Lower leg skin (tissue), 4 donors: ENCODE results near the gene C4orf50. TPM values are rescaled to one million over a fixed set of nuclear protein-coding genes. Genes with fewer than 3 reads are reported as not detected.

Source experiments
- DNase-seq, 2 donors: peaks; one replicate each; pipeline ENCODE4 v3.0.0-alpha.2; 2019; ENCODE audit warnings: low spot score in 2 of 2
- H3K4me3 ChIP-seq: fragments of 200-600 bp; sonication (generic); 2 replicates; pipeline ENCODE4 v1.5.1; 2017; ENCODE audit warnings: mild to moderate bottlenecking, low read depth; ENCODE audit not compliant: poor library complexity, severe bottlenecking
- POLR2A ChIP-seq, 2 donors: fragments of 450-650 bp; IDR thresholded peaks; one replicate each; pipeline ENCODE4 v1.6.1; 2016 to 2017; ENCODE audit warnings: antibody characterized with exemption in 2 of 2, mild to moderate bottlenecking in 1 of 2, moderate library complexity in 1 of 2
- WGBS, 2 donors: methylation state at CpG; one replicate each; pipeline ENCODE4 v1.1.5; 2018; 5-methylcytosine and 5-hydroxymethylcytosine counted together
- intact Hi-C: fragments of 100-400 bp; cut with DNase I; formaldehyde crosslinking; loops from one replicate; pipeline ENCODE4 v1.15.0; 2023; ENCODE audit warnings: low total_unique reads
- total RNA-seq, 4 donors: library from RNA; depleted of rRNA; stranded (reverse); fragments of >200 nt; gene quantifications; one replicate each; pipeline ENCODE4 v1.1.0, GENCODE V29; 2016
- TF ChIP-seq, protein P1 (sequence below), 3 donors: fragments of 450-650 bp; IDR thresholded peaks; one replicate each; pipeline ENCODE4 v1.5.1; 2016; ENCODE audit warnings: antibody characterized with exemption in 3 of 3, mild to moderate bottlenecking in 3 of 3, moderate library complexity in 2 of 3

The C4orf50 gene
- total RNA-seq, 4 donors from 2014 or later = not detected

GRCh38 chr4:6047130-6047673 is 29.0 kb upstream of the C4orf50 start:
- intact Hi-C loops = no loop called here
- no peak overlapping the region for H3K4me3 ChIP-seq
- WGBS, 2 donors = 64 to 68% methylated on average over 15 of the region's 15 CpGs
- DNase-seq = no peak
- TF ChIP-seq, protein P1, sequence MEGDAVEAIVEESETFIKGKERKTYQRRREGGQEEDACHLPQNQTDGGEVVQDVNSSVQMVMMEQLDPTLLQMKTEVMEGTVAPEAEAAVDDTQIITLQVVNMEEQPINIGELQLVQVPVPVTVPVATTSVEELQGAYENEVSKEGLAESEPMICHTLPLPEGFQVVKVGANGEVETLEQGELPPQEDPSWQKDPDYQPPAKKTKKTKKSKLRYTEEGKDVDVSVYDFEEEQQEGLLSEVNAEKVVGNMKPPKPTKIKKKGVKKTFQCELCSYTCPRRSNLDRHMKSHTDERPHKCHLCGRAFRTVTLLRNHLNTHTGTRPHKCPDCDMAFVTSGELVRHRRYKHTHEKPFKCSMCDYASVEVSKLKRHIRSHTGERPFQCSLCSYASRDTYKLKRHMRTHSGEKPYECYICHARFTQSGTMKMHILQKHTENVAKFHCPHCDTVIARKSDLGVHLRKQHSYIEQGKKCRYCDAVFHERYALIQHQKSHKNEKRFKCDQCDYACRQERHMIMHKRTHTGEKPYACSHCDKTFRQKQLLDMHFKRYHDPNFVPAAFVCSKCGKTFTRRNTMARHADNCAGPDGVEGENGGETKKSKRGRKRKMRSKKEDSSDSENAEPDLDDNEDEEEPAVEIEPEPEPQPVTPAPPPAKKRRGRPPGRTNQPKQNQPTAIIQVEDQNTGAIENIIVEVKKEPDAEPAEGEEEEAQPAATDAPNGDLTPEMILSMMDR (IDR thresholded peaks at IDR 0.05) = no peak
- no peak for TF ChIP-seq POLR2A (IDR thresholded peaks at IDR 0.05)

GRCh38 chr4:6046526-6047129 is 28.4 kb upstream of the C4orf50 start:
- no peak for DNase-seq
- intact Hi-C loops = no loop called here
- H3K4me3 ChIP-seq = no peak overlapping the region
- TF ChIP-seq POLR2A (IDR thresholded peaks at IDR 0.05) = no peak
- WGBS, 2 donors = 84 to 87% methylated on average over 11 to 14 of the region's 14 CpGs

DNA sequence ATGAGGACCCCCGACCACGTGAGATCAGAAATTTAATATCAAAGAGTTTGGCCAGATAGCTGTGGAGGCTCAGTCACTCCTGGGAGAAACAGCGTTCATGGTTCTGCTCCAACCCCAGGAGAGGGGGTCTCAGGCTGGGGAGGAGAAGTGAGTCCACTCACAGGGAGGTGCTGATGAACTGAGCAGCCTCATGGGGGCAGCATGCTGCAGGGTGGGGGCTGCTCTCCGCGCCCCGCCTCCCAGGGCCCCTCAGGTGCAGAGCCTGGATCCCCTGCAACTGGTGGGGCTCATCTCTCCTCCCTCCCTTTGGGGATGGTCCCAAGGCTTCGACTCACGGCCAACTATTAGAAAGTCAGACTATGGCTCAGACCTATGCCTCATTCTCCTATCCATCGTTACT is 26.6 kb upstream of the C4orf50 start:
- 29 to 31% methylated on average over 9 of the region's 9 CpGs for WGBS, 2 donors
- intact Hi-C loops = no loop called here

GRCh38 chr4:6044276-6044675 is 26.0 kb upstream of the C4orf50 start:
- WGBS, 2 donors = 50 to 62% methylated on average over 9 of the region's 9 CpGs
- no peak for TF ChIP-seq POLR2A (IDR thresholded peaks at IDR 0.05)
- TF ChIP-seq, protein P1 (IDR thresholded peaks at IDR 0.05) = no peak
- intact Hi-C loops = no loop called here
- no peak for DNase-seq
- H3K4me3 ChIP-seq = no peak overlapping the region

More for the DNA sequence above, 26.6 kb upstream of the C4orf50 start:
- TF ChIP-seq POLR2A (IDR thresholded peaks at IDR 0.05) = no peak
- TF ChIP-seq, protein P1 (IDR thresholded peaks at IDR 0.05) = no peak
- DNase-seq = no peak
- H3K4me3 ChIP-seq = no peak overlapping the region

DNA sequence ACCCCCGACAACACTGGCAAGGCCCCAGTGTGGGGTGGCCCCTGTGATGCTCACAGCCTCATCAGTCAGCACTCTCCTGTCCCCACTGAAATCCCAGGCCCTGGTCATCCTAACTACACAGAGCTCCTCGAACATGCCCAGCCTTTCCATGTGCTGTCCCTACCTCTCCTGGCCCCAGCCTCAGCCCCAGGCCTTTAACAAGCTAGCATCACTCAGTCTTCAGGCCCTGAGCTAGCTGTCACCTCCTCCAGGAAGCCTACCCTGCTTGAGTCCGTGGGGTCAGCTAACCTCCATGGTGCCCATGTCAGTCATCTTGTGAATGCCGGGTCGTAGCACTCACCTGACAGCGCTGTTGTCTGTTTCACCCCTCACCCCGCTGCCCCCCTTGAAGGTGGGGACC is 25.6 kb upstream of the C4orf50 start:
- TF ChIP-seq POLR2A (IDR thresholded peaks at IDR 0.05) = no peak
- intact Hi-C loops = no loop called here
- no peak overlapping the region for H3K4me3 ChIP-seq
- DNase-seq = no peak
- 83% methylated on average over 7 of the region's 7 CpGs for WGBS, 2 donors

DNA sequence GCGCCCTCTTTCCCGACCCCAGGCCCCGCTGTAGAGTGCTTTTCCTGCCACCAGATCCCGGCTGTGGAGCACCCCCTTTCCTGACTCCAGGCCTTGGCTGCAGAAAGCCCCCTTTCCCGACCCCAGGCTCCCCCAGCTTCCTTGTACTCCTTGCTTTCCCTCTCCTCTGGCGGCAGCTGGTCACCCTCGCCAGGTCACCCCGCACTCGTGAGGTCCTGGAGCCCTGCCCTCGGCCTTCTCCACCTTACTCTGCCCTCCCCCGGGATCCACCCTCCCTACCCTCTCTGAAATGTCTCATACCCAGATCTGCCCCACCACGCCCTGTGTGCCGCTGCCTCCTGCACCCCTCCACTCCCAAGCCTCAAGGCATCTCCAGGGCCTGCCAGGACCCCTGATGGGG is 25.0 kb upstream of the C4orf50 start:
- DNase-seq = no peak
- TF ChIP-seq, protein P1 (IDR thresholded peaks at IDR 0.05) = no peak
- 70 to 71% methylated on average over 13 of the region's 13 CpGs for WGBS, 2 donors
- intact Hi-C loops = no loop called here
- no peak overlapping the region for H3K4me3 ChIP-seq
